GM21360 (cell line): ENCODE data around the gene FBXL14.
"Not testable (repeated sequence)": the region's sequence is repeated elsewhere in the genome, so short reads cannot be mapped to it uniquely, and the experiment has no call there.

ENCODE experiments used
- ATAC-seq: cut with Tn5 transposase; IDR thresholded peaks from one replicate; pipeline ENCODE4 v1.9.1; 2021; ENCODE audit warnings: mild to moderate bottlenecking, moderate library complexity; ENCODE audit not compliant: unreplicated experiment

FBXL14 gene

DNA sequence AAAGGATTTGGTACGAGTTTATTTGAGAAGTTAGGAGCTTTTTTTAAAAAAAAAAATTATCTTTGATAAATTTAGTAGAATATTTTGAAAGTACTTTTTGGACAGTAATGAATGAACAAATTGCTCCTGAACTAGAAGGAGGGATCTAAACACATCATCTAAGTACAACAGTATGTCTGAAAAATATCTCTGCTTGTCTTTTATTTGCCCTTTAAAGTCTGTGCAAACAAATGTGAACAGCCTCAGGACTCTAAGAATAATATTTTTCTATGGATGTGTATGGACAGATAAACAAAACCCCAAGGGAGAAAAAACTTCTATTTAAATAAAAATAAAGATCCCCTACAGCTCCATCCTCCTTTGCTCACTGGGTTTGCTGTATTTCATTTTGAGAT lies 19.5 kb downstream of the FBXL14 start:
- no peak for ATAC-seq

DNA sequence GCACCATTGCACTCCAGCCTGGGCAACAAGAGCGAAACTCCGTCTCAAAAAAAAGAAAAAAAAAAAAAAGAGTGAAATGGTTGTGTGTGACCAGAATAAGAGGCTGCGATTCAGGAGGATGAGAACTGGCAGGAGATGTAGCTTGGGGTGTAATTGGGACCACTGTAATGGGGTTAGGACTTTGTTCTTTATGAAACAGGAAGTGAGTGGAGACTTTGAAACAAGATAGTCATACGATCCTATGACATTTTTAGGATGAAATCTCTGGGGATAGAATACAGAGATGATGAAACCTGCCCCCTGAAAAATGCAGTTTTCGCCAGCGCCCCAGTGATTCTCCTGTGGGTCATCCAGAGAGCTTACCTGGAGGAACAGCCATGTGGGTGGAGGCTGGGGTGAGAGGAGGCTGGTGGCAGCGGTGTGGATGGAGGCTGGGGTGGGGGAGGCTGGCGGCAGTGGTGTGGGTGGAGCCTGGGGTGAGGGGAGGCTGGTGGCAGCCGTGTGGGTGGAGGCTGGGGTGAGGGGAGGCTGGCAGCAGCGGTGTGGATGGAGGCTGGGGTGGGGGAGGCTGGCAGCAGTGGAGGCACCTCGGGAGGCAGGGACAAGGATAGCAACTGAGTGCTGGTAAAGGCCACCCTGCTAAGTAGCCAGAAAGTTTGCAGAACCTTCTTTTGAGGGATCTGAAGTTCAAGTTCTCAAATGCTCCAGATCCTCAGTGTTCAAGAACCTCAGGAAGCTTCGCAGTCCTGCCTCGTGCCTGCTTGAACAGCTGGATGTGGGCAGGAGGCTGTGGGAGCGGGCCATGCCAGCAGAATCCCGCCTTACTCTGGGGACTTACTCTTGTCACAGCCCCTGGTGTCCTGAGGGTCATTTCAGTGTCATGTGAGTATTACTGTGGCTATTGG lies 20.2 kb downstream of the FBXL14 start:
- ATAC-seq = no peak

DNA sequence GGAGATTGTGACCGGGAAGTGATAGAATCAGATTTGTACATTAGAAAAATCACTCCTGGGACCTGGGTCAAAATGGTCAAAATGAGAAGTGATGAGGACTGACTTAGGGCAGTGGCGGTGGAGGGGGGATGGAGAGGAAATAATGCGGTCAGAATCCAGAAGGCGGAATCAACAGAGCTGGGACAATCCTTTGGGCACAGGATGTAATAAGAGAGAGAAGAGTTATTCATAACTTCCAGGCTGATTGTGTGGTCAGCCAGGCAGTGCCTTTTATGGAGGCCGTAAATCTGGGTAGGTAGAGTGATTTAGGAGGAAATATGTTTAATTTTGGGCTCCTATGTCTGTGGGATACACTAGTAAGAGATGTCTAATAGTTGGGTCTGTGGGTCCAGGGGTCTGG lies 21.6 kb downstream of the FBXL14 start:
- no peak for ATAC-seq

DNA sequence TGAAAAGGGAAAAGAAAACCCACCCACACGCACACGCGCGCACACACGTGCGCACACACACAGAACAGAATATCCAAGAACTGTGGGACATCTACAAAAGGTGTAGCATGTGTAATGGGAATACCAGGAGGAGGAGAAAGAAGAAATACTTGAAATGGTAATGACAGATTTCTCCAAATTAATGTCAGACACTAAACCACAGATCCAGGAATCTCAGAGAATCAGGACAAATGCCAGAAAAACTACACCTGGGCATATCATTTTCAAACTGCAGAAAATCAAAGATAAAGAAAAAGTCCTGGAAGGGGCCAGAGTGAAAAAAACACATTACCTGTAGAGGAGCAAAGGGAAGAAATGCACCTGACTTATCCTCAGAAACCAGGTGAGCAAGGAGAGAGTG lies 26.5 kb downstream of the FBXL14 start:
- ATAC-seq = no peak

DNA sequence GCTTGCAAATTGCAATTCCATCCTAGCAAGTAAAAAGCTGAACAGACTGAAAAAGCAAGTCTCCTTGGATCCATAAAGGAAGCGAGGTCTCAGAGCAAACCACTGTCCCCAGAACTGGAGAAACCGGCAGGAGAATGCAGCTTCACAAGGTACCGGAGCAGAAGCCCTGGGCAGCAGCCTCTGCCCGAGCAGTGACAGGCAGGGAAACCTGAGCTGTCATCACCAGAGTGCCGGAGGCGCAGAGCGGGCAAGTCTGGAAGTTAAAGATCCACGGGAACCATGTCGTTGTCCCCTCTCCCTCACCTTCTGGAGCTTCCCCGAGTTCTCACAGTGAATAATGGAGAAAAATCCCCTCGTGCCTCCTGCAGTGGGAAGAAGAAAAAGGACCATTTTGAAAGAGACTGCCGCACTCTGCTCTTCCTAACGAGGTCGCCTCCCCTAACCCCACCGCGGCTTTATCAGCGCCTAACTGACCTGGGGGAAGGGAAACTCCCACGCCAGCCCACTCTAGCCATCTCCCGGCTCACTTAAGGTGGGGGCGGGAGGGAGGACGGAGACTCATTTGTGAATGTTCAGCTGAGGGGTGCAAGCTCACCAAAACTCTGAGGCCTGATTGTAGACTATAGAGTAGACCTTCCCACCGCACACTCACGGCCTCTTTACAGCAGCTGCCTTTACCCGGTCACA lies 27.8 kb downstream of the FBXL14 start:
- no peak for ATAC-seq

DNA sequence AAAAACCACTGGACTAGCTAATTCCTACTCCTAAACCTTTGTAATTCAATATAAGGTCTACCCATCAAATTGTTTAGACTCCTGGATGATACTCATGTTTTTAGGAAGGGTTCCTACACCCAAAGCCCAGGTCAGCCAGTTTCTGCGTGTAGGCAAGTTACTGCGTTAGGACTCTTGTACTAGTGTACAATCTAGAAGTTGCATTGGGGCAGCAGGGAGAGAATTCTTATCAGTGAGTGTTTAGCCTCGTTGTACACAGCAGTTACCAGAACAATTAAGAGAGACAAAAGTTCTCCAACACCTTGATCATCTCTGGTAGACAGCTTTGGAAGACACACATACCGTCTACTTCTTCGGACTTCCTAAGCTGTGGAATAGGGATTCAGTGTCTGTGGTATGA lies 29.2 kb downstream of the FBXL14 start:
- no peak for ATAC-seq

DNA sequence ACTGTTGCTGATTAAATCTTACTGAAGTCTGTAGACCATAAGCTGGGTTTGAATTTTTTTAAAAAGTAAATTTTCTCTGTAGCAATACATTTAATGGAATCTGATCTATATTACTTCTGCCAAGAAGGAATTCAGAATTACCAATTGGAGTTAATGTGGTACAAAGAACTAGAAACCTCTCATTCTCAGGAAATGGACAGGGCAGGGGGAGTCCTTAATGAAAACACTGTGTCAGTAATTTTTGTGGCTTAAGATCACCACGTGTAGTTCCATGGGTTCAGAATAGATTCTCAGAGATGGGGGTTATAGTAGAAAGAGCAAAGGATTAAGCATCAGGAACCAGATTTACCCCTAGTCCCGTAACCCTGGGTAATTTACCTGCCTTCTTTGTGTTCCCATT lies 30.3 kb downstream of the FBXL14 start:
- no peak for ATAC-seq

DNA sequence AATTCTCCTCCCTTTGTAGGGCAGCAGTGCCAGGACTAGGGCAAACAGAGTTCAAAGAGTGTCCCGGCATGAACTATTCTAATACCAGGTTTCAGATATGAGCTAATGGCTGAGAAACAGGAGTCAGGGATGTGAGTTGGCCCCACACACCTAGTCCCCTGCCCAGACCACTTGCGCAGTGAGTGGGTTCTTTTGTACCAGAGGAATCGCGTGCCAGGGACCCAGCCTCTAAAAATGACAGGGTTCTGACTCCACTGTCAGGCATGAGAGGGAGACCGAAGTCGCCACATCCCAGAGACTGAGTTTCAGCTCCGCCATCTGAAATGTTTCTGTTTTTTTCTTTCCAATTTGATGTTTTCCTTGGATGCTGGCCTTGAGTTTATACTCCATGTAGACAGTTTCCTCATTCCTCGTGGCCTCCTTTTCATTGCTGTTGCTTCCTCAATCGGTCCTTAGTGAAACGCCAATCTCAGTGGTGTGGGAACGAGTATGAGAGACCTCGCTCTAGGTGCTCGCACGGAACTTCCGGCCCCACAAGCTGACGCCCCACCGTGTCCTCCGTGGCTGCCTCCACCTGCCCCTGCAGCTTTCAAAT lies 31.5 kb downstream of the FBXL14 start:
- no peak for ATAC-seq

DNA sequence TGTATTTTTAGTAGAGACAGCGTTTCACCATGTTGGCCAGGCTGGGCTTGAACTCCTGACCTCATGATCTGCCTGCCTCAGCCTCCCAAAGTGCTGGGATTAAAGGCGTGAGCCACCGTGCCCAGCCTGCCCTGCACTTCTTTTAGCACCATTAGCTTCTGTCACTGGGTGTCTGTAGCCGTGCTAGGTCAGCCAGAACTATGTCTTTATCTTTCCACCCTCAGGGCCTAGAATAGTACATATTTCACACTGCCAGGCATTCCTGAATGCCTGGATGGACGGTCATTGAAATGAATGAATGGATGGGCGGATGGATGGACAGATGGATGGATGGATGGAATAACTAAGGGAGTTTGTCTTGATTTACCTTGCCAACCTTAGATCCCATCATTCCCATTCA lies 33.7 kb downstream of the FBXL14 start:
- ATAC-seq = no peak

DNA sequence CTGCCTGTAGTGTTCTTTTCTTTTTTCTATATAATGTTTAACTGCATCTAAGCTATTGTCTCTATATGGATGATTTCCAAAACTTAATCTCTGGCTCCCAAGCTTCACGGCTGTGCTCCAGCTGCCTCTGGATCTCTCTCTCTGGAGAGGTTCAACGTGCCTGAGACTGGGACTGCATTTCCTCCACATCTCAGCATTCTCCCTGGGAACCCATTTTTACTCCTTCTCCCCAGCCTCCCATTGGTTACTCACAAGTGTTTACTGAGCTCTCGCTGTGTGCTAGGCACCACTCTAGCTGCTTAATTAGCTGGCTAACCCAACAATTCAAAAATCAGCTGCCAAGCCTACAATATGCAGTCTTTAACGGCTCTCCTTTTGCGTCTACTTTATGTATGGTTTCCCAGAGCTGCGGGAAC lies 34.7 kb downstream of the FBXL14 start:
- ATAC-seq = no peak

DNA sequence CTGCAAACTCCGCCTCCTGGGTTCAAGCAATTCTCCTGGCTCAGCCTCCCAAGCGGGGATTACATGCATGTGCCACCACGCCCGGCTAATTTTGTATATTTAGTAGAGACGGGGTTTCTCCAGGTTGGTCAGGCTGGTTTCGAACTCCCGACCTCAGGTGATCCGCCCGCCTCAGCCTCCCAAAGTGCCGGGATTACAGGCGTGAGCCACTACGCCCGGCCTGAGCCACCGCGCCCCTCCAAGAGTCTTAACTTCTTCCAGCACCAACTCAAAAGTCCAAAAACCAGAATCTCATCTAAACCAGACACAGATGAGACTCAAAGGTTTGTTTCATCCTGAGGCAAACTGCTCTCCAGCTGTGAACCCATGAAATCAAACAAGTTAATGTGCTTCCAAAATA lies 36.3 kb downstream of the FBXL14 start:
- not testable (repeated sequence) for ATAC-seq

DNA sequence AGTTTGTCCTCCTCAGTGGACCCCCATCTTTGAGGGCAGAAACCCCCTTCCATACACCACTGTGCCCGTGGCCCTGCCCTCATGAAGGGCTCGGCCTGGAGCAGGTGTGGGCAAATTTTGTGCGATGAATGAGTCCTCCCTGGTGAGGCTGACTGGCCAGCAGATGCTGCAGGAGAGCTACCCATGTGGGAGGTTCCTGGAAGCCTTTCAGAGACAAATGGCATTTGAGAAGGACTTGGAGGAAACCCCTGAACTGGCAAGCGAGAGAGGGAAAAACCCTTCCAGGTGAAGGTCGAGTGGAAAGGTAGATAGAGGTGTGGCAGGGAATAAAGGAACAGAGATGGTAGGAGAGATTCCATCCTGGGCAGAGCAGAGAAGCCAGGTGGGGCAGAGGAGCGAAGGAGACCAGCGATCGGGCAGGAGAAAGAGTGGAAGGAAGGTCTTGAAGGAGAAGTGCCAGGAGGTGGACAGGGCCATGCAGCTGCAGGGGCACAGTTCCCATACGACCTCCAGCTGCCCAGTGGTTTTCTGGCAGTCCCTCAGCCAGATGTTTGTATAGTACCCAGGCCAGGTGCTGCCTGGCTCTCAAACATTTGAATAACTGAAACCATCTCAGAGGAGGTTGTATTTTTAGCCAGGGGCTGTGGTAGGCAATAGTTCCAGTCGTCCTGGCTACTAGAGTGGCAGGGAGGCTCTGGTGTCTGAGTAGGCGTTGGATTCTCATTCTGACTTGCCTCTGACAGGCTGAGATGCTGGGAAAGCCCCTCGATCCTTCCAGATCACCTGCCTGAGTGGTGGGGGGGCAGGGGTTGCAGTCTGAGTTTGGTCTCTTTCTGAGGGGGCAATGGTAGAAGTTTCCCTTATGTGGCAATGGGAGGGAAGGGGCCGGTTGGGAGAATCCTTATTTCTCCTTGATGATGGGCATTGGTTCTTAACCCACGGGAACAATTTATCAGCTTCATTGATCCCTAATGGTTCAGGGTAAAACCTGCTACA lies 40.1 kb downstream of the FBXL14 start:
- ATAC-seq = peak; percentile 95

DNA sequence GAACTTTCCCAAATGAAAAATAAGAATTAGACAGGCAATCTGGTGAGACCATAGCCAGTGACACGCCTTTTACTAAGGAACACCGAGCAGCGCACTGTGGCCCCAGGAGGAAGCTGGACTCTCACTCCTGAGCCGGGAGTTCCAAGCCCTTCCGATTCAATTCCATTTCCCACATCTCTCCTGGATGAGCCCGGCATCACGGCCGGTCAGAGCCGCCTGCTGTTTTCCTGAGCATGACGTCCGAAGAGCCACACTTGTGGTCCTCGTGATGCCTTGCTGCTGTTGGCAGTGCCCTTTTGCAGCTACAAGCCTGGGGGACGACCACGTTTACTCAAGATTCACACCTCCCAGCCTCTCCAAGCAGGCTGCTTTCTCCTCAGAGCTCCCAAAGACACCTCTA lies 40.8 kb downstream of the FBXL14 start:
- ATAC-seq = no peak

DNA sequence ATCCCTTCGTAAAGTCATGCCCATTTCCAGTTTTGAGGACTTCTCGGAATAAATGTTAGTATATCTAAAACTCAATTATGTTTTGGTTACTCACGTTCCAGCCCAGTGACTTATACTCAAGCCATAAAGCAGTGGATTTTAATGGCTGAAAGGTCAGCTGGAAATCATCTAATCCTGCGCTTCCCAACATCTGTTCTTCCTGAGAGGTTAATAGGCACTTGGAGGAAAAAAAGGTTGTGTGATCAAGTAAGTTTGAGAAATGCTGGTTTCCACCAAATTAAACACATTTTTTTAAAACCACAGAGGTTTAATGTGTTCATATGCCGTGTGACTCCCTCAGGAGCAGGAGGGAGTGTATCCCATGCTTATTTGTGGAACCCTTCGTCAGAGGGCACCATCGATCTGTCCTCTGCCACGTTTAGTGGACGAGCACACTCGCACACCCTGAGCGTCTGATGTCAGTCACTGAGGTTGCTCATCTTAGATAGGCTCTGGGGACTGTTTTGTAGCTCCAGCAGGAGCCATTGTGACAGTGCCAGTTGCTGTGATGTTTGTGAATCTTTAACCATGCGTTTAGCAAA lies 41.4 kb downstream of the FBXL14 start:
- no peak for ATAC-seq

DNA sequence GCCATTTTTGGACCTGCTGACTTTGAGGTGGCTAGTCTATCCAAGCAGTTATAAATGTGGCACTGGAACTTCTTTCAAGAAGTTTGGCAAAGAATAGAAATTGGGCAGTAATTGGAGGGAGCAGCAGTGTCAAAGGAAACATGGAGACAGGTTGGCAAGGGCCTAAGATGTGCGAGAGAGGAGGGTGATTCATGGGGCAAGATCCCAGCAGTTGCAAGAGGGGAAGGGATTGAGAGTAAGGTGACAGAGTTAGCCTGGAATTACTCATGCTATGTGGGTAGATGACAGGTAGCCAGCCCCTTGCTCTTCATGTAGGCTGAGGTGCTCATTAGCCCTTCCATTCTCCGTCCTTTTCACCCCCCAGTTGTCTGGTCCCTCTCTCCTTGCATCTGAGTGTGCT lies 42.2 kb downstream of the FBXL14 start:
- no peak for ATAC-seq

DNA sequence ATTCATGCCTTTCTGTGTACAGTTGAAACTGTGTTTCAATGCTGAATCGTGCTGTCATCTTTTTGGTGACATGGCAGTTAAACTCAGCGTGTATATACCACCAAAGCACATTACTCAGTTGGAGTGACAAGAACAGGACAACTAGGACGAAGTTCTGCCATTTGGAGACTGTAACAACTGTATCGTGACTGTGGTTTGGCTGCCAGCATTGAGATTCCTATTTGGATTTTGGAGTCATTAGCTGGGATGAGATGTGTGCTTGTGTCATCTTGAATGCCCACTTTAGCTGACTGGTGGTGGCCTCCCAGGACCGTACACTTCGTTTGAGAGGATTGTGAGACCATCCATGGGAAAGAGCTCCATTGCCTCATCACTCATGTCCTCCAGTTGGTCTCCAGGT lies 42.9 kb downstream of the FBXL14 start:
- ATAC-seq = no peak

DNA sequence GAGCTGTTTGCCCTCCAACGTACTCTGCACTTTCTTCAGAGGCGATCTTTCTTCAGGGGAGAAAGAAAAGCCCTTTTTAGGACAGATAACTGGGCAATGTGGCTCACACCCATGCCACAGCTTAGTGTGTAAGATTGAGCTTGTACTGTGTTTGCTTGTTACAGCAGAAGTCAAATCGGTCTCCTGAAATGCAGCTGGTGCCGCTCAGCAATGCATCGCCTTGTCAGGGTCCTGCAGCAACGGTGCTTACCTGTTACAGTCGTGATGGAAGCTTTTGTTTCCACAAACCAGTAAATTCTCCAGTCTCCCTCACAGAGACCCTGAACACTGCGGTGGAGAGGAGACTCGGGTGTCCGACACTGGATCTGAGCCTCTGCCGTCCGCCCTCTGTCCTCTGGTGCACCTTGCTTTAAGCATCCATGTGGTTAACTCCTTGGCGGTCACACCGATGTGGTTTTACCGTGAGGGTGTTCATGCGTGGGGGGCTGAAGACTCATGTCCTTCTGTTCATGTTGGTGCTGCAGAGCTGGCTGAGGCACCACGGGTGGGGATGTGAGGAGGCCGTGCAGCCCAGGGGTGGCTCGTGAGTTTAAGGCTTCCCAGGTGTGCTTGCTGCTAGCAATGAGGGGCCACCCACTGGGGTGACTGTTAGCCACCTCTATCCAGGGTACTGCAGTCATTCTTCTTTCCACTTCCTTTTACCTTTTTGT lies 47.3 kb downstream of the FBXL14 start:
- ATAC-seq = no peak

DNA sequence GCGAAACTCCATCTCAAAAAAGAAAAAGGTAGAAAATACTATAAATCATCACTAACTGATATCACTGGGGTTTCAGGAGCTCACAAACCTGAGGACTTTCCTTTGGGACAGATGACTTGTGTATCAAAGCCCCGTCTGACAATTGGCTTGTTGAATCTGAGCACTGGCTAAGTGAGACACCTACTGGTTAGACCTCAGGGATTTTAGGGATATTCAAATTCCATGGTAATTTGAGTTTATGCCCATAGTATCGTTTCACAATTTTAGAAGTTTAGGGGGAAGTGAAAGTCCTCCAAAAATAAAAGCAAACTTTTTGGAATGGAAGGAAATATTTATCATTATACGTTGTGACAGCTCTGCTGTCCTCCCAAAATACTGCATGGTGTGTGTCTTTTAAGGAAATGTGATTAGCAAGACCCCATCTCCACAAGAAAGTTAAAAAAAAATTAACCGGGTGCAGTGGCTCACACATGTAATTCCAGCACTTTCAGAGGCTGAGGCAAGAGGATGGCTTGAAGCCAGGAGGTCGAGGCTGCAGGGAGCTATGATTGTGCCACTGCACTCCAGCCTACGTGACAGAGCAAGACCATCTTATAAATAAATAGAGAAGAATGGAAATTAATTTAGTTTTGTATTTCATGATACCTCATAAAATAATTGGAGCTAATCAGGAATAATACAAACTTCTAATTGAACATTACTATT lies 49.2 kb downstream of the FBXL14 start:
- no peak for ATAC-seq

DNA sequence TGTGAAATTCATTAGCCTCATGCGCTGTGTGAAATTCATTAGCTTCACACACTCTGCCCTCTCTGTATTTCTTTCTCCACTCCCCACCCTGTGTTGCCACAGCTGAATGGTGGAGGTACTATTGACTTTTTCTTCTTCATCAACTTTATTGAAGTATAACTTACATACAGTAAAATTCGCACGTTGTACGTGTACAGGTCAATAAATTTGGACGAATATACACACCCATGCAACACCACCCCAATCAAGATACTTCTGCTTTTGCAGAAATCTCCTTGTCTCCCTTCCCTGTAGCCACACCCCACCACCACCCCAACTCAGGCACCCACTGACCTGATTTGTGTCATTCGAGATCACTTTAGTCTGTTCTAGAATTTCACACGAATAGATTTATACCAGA lies 51.8 kb downstream of the FBXL14 start:
- no peak for ATAC-seq
